ENCODE results near the gene SIRT3. TPM values are rescaled to one million over a fixed set of nuclear protein-coding genes. Genes with fewer than 3 reads are reported as not detected.
"Not testable (repeated sequence)": the region's sequence is repeated elsewhere in the genome, so short reads cannot be mapped to it uniquely, and the experiment has no call there.

Gene SIRT3
- total RNA-seq, 1 donor from 2014 or later = 36.4 TPM

DNA sequence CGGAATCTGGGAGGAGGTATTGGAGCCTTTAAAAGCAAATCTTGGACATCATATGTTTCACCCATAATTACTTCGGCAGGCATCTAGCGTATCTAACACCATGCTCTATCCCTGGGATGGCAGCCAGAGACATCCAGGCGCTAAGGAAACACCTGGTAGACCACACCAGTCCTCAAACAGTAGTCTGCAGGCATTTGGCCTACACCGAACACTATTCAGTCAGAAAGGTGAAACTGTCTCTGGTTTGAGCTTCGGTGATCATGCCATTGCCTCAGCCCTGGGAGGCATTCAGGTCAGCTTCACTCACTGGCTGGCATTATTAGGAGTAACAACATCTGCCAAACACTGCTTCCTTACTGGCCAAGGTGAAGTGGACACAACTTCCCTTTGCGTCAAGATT lies 11.7 kb downstream of the SIRT3 start:
- DNase-seq = no peak
- TF ChIP-seq, protein P1, sequence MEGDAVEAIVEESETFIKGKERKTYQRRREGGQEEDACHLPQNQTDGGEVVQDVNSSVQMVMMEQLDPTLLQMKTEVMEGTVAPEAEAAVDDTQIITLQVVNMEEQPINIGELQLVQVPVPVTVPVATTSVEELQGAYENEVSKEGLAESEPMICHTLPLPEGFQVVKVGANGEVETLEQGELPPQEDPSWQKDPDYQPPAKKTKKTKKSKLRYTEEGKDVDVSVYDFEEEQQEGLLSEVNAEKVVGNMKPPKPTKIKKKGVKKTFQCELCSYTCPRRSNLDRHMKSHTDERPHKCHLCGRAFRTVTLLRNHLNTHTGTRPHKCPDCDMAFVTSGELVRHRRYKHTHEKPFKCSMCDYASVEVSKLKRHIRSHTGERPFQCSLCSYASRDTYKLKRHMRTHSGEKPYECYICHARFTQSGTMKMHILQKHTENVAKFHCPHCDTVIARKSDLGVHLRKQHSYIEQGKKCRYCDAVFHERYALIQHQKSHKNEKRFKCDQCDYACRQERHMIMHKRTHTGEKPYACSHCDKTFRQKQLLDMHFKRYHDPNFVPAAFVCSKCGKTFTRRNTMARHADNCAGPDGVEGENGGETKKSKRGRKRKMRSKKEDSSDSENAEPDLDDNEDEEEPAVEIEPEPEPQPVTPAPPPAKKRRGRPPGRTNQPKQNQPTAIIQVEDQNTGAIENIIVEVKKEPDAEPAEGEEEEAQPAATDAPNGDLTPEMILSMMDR (IDR thresholded peaks at IDR 0.05; ENCODE audit: borderline replicate concordance) = no peak
- no peak overlapping the region for H3K27ac ChIP-seq (replicated peaks)
- no peaks in the 10 kb centered on the region for H3K9me3 ChIP-seq (replicated peaks)
- H3K27me3 ChIP-seq (ENCODE audit: low read depth) = no peaks in the 10 kb centered on the region
- no peak overlapping the region for H3K4me3 ChIP-seq
- peaks cover 14% of the 10 kb centered on the region for H3K4me1 ChIP-seq
- intact Hi-C loops (cut with micrococcal nuclease) = no loop called here
- peaks cover 18% of the 10 kb centered on the region for H3K36me3 ChIP-seq

DNA sequence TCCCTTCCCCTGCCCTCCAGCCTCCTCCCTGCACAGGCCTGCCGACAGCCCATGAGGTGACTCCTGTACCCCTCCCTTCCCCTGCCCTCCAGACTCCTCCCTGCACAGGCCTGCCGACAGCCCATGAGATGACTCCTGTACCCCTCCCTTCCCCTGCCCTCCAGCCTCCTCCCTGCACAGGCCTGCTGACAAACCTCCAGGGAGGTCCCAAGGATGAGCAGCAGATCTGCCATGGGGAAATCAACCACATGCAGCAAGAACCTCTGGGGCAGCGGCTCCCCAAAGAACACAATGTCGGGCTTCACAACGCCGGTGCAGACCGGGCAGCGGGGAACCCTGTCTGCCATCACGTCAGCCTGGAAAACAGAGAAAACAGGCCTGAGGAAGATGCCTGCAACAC lies 12.3 kb downstream of the SIRT3 start:
- Histone ChIP-seq H3K4me1 (peaks cover 14% of the 10 kb centered on the region), H3K9me3 (replicated peaks) (no peaks in the 10 kb centered on the region), H3K36me3 (peaks cover 18% of the 10 kb centered on the region), H3K27ac (replicated peaks) (no peak overlapping the region), H3K4me3 (no peak overlapping the region), H3K27me3 (ENCODE audit: low read depth) (no peaks in the 10 kb centered on the region)
- intact Hi-C loops (cut with micrococcal nuclease) = no loop called here
- TF ChIP-seq, protein P1 (IDR thresholded peaks at IDR 0.05; ENCODE audit: borderline replicate concordance) = no peak
- DNase-seq = no peak

DNA sequence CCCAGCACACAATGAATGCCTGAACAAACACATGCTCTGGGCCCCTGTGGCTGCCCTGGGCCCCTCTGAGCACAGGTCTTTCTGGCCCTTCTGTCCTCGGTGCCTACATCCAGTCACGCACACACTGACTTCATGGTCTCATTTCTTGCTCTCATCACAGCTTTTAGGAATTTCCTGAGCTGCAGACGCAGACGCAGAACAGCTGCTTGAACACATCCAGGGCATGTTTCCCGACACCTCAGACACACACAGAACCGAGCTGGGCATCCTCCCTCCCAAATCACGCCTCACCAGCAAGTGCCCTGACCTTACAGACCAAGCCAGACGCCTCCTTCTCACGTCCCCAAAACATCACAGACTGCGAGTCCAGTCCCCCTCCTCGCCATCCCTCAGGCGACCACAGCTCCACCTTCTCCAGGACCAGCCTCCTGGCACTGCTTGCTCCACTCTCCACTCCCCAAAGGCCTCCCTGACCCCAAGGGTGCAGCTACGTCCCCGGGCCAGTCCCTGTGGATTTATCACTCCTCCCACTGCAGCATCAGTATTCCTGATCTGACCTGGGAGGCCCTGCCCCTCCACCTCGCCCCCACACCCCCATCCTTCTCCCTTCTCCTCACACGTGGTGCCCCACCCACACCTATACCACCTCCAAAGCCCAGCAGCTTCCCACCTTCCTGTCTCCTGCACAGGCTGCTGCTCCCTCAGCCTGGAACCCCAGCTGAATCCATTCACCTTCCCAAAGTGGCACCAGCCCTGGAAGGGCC lies 12.9 kb downstream of the SIRT3 start:
- Histone ChIP-seq H3K27ac (replicated peaks) (no peak overlapping the region), H3K36me3 (peaks cover 22% of the 10 kb centered on the region), H3K4me3 (no peak overlapping the region), H3K27me3 (ENCODE audit: low read depth) (no peaks in the 10 kb centered on the region), H3K9me3 (replicated peaks) (no peaks in the 10 kb centered on the region), H3K4me1 (peaks cover 13% of the 10 kb centered on the region)
- DNase-seq = no peak
- TF ChIP-seq, protein P1 (IDR thresholded peaks at IDR 0.05; ENCODE audit: borderline replicate concordance) = no peak
- intact Hi-C loops (cut with micrococcal nuclease) = no loop called here

DNA sequence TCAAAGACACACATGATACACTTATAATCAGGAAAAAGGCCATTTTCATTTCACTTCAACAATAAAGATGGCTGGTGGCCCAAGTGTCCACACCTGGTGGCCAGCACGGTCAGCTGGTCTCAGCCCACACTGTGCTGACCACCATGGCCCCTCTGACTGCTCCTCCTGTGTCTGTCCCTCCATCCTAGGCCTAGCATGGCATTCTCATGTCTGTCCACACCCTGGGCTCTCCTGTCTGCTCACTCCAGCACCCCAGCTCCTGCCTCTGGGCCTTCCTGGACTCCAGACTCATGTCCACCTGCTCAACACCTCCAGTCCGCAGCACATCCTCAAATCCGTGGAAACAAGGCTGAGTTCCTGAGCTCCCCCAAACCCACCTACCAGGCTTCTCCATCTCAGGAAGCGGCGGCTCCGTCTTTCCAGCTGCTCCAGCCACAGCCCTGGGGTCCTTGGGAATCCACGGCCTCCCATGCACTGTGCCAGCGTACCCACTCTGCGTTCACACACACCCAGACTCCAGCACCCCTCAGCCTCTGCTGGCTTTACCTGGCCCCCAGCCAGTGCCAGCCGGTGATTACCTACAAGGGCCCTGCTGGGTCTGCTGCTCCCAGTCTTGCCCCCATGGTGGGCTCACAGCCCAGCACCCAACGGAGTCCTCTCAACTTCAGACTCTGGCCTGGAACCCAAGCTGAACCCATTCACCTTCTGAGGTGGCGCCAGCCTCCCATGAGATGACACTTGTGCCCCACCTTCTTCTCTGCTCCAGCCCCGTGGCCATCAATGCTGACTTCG lies 13.9 kb downstream of the SIRT3 start:
- no peak overlapping the region for H3K27ac ChIP-seq (replicated peaks)
- H3K9me3 ChIP-seq (replicated peaks) = no peaks in the 10 kb centered on the region
- peaks cover 6% of the 10 kb centered on the region for H3K4me1 ChIP-seq
- intact Hi-C loops (cut with micrococcal nuclease) = no loop called here
- H3K36me3 ChIP-seq = peaks cover 26% of the 10 kb centered on the region
- H3K4me3 ChIP-seq = no peak overlapping the region
- no peak for DNase-seq
- TF ChIP-seq, protein P1 (IDR thresholded peaks at IDR 0.05; ENCODE audit: borderline replicate concordance) = no peak
- no peaks in the 10 kb centered on the region for H3K27me3 ChIP-seq (ENCODE audit: low read depth)

DNA sequence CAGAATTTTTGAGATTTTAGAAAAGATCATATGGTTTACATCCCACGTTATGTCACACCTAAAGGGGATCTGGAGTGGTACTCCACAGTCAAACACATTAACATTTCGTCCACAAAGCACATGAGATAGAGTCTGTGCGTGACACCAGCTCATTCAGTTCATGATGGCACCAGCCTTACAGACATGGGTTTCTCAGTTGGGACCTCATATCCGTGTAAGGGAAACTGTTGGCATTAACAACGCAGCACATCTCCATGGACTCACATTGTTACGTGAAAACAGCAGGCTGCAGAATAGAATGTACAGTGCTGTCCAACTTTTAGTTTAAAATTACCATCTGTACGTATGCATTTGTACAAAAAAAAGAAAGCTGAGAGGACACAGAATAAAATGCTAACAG lies 14.6 kb downstream of the SIRT3 start:
- Histone ChIP-seq H3K4me1 (peaks cover 6% of the 10 kb centered on the region), H3K27ac (replicated peaks) (no peak overlapping the region), H3K4me3 (no peak overlapping the region), H3K27me3 (ENCODE audit: low read depth) (no peaks in the 10 kb centered on the region), H3K36me3 (peaks cover 32% of the 10 kb centered on the region), H3K9me3 (replicated peaks) (no peaks in the 10 kb centered on the region)
- TF ChIP-seq, protein P1 (IDR thresholded peaks at IDR 0.05; ENCODE audit: borderline replicate concordance) = no peak
- intact Hi-C loops (cut with micrococcal nuclease) = no loop called here
- DNase-seq = no peak

DNA sequence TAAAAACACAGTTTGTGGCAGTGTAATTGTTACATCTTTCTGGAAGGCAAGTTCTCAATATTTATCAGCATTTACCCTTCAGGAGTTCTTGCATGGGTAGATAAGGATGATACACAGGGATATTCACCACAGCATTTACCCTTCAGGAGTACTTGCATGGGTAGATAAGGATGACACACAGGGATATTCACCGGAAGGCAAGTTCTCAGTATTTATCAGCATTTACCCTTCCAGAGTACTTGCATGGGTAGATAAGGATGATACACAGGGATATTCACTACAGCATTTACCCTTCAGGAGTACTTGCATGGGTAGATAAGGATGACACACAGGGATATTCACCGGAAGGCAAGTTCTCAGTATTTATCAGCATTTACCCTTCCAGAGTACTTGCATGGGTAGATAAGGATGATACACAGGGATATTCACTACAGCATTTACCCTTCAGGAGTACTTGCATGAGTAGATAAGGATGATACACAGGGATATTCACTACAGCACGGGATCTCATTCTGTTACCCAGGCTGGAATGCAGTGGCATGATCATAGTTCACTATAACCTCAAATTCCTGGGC lies 15.4 kb downstream of the SIRT3 start:
- not testable (repeated sequence) for H3K27ac ChIP-seq (replicated peaks); DNase-seq
- peaks cover 39% of the 10 kb centered on the region for H3K36me3 ChIP-seq

More for the DNA sequence above, 15.4 kb downstream of the SIRT3 start:
- H3K4me1 ChIP-seq; H3K27me3 ChIP-seq (ENCODE audit: low read depth); H3K4me3 ChIP-seq; H3K9me3 ChIP-seq (replicated peaks); intact Hi-C loops (cut with micrococcal nuclease): not testable (repeated sequence)

All from left ventricle myocardium inferior (tissue), 1 donor.